HepG2 (cell line): ENCODE results near the gene C9orf85. TPM values are rescaled to one million over a fixed set of nuclear protein-coding genes. Genes with fewer than 3 reads are reported as not detected.

Source experiments
- ATAC-seq: fragments of 200-7000 bp; cut with Tn5 transposase; 3 replicates; pipeline ENCODE4 v1.9.1; 2020; ENCODE audit warnings: mild to moderate bottlenecking, moderate library complexity
- BruUV-seq: library from RNA; stranded (reverse); fragments of 400-500 nt; replicated peaks from 2 replicates; lab custom pipeline; 2021; lab: Mats Ljungman, UMichigan
- CTCF ChIA-PET: fragments of 300-600 bp; formaldehyde crosslinking; extraction: SDS; loops from one replicate; lab custom pipeline; 2021; ENCODE audit warnings: low total read pairs, inconsistent platforms, low intra/inter-chr PET ratio; lab: Yijun Ruan, JAX
- POLR2A ChIA-PET: fragments of 350-600 bp; sonication (Branson Sonifier 250); formaldehyde crosslinking; loops from one replicate; lab custom pipeline; 2020; ENCODE audit warnings: antibody characterized with exemption, inconsistent platforms; lab: Yijun Ruan, JAX
- DNase-seq: peaks from one replicate; pipeline ENCODE4 v3.0.0-alpha.2; 2015; ENCODE audit warnings: low spot score
- FAIRE-seq: peaks from 3 replicates; lab custom pipeline; 2011; peaks lifted over from hg19 to GRCh38; lab: Jason Lieb, UNC
- H2AFZ ChIP-seq: one replicate; pipeline ENCODE4 v1.6.1; 2011; ENCODE audit warnings: low read length, inconsistent platforms
- H3K27ac ChIP-seq: fragments of 300-600 bp; 3 replicates; pipeline ENCODE4 v1.8.0; 2011; ENCODE audit warnings: mixed run types, mild to moderate bottlenecking, mixed read lengths, low read length, inconsistent platforms; ENCODE audit not compliant: insufficient read depth; ENCODE audit errors: extremely low read length
- H3K27me3 ChIP-seq, 2 experiments: fragments of 200-600 bp in 1 of 2; 2 replicates in 1 of 2; 3 replicates in 1 of 2; pipeline versions ENCODE4 v1.6.0 to v1.8.0; 2011; ENCODE audit warnings: low read length in 2 of 2, mild to moderate bottlenecking in 2 of 2, moderate library complexity in 2 of 2, inconsistent platforms in 1 of 2; ENCODE audit not compliant: insufficient read depth in 2 of 2, control insufficient read depth in 1 of 2
- H3K36me3 ChIP-seq, 2 experiments: fragments of 200-600 bp in 1 of 2; replicated peaks in 1 of 2; 2 replicates in 1 of 2; 3 replicates in 1 of 2; pipeline versions ENCODE4 v1.5.1 to v1.8.0; 2011; ENCODE audit warnings: low read length in 2 of 2, inconsistent platforms in 1 of 2; ENCODE audit not compliant: insufficient read depth in 2 of 2, control insufficient read depth in 1 of 2
- H3K4me1 ChIP-seq: 2 replicates; pipeline ENCODE4 v1.5.1; 2012; ENCODE audit warnings: low read length, inconsistent platforms; ENCODE audit not compliant: insufficient read depth
- H3K4me2 ChIP-seq: 2 replicates; pipeline ENCODE4 v1.6.0; 2011; ENCODE audit warnings: low read depth, low read length, inconsistent platforms
- H3K4me3 ChIP-seq, 3 experiments: fragments of 200-600 bp in 1 of 3; sonication (generic), shearing (Covaris generic) in 1 of 3; replicated peaks in 1 of 3; 2 replicates each; pipeline ENCODE4 v1.5.1; 2011 to 2016; ENCODE audit warnings: low read length in 3 of 3, inconsistent platforms in 2 of 3, low read depth in 2 of 3, mild to moderate bottlenecking in 2 of 3, control low read depth in 1 of 3, mixed read lengths in 1 of 3; ENCODE audit not compliant: insufficient read depth in 1 of 3
- H3K79me2 ChIP-seq: one replicate; pipeline ENCODE4 v1.6.1; 2011; ENCODE audit warnings: low read length, inconsistent platforms; ENCODE audit not compliant: insufficient read depth
- H3K9ac ChIP-seq: 2 replicates; pipeline ENCODE4 v1.6.0; 2011; ENCODE audit warnings: mild to moderate bottlenecking, low read depth, low read length, inconsistent platforms; ENCODE audit not compliant: insufficient read depth
- H3K9me3 ChIP-seq: 2 replicates; pipeline ENCODE4 v1.5.1; 2012; ENCODE audit warnings: mild to moderate bottlenecking, low read length
- H4K20me1 ChIP-seq: 2 replicates; pipeline ENCODE4 v1.6.0; 2011; ENCODE audit warnings: inconsistent platforms, mild to moderate bottlenecking, low read length, moderate library complexity; ENCODE audit not compliant: insufficient read depth
- FOXP1 ChIP-seq, 2 experiments: fragments of 450-650 bp in 1 of 2; IDR thresholded peaks; 2 replicates each; pipeline ENCODE4 v1.6.1; 2017 to 2018; ENCODE audit warnings: antibody characterized with exemption in 1 of 2
- GZF1 ChIP-seq: sonication (generic); formaldehyde crosslinking; IDR thresholded peaks from 2 replicates; pipeline ENCODE4 v1.5.1; 2020; ENCODE audit warnings: mild to moderate bottlenecking, missing genetic modification reagents
- THRA ChIP-seq: sonication (generic); formaldehyde crosslinking; IDR thresholded peaks from 2 replicates; pipeline ENCODE4 v1.4.0; 2020; ENCODE audit warnings: missing genetic modification reagents, borderline replicate concordance
- ZNF800 ChIP-seq: sonication (generic); formaldehyde crosslinking; IDR thresholded peaks from 2 replicates; pipeline ENCODE4 v1.4.0; 2020; ENCODE audit warnings: missing genetic modification reagents
- WGBS: methylation state at CpG from one replicate; pipeline ENCODE4 v1.1.6; 2017; ENCODE audit warnings: low lambda C conversion rate; 5-methylcytosine and 5-hydroxymethylcytosine counted together
- in situ Hi-C: cut with HindIII; loops from 2 replicates; pipeline ENCODE4 v1.10.0; 2017; ENCODE audit warnings: low pct_unique_long_range_greater_than_20kb; ENCODE audit not compliant: extremely low pct_ligation_motif_present
- intact Hi-C: fragments of 100-400 bp; cut with micrococcal nuclease; formaldehyde crosslinking; loops from one replicate; pipeline ENCODE4 v1.10.0; 2022; ENCODE audit not compliant: unreplicated experiment
- polyA plus RNA-seq, 8 experiments: library from polyadenylated mRNA; depleted of rRNA in 3 of 8; stranded (reverse) in 7 of 8; unstranded in 1 of 8; fragments of >200 nt; fragmentation: Illumina TruSeq in 4 of 8; extraction: Trizol in 4 of 8; gene quantifications; 2 replicates each; pipeline versions ENCODE4 v1.2.1 to v1.2.3, GENCODE V29; 2011 to 2016; ENCODE audit warnings: low read depth in 4 of 8, missing spikeins in 1 of 8, mixed read lengths in 1 of 8; ENCODE audit not compliant: insufficient read depth in 1 of 8
- total RNA-seq, 5 experiments: library from RNA; depleted of rRNA; stranded (reverse); fragments of >200 nt; fragmentation: Illumina TruSeq; extraction: Trizol; gene quantifications; 2 replicates each; pipeline ENCODE4 v1.2.3, GENCODE V29; 2016; ENCODE audit warnings: low read depth in 1 of 5

Gene C9orf85
- total and polyA plus RNA-seq, 2 of the 13 experiments (the other 11 are each of a cell fraction or from before 2014, with no cell fraction given) = 9.9 to 13.9 TPM

- peaks cover 34% of the 10 kb centered on the region for H3K4me1 ChIP-seq
- H3K79me2 ChIP-seq = peaks cover 26% of the 10 kb centered on the region
- no peak overlapping the region for H3K4me3 ChIP-seq
- H3K4me2 ChIP-seq = no peak overlapping the region
- H2AFZ ChIP-seq = no peak overlapping the region
- no peak for ATAC-seq
- TF ChIP-seq THRA (no peak), ZNF800 (CRISPR knock-in tag) (no peak), GZF1 (CRISPR knock-in tag) (no peak), FOXP1 (IDR thresholded peaks at IDR 0.05) (no peak), FOXP1 (CRISPR knock-in tag; IDR thresholded peaks at IDR 0.05) (no peak)
- TF ChIP-seq, all 625 proteins: peak for 0
- DNase-seq (no peak), FAIRE-seq (no peak)
- no TSS peak for BruUV-seq
- intact Hi-C loops = no loop called here
- 0 out of 5 replicates have a peak, but pooled peaks cover 0 to 3% of the 10 kb centered on the region in 2 experiments for H3K36me3 ChIP-seq
- ChIA-PET CTCF (no interaction called here), POLR2A (interaction anchor here (1.7 kb wide), 1 partner anchor 19 kb away, joined by 5 read pairs; the partner anchor contains the start of genes ABHD17B and C9orf85)
- H4K20me1 ChIP-seq = no peaks in the 10 kb centered on the region
- 92% methylated on average over 2 of the region's 2 CpGs for WGBS
- H3K27ac ChIP-seq = no peak overlapping the region
- in situ Hi-C loops = no loop called here
- no peaks in the 10 kb centered on the region for H3K9me3 ChIP-seq
- H3K27me3 ChIP-seq = no peaks in the 10 kb centered on the region
- H3K9ac ChIP-seq = no peak overlapping the region
Measured at GRCh38 chr9:71929791-71930440, 18.5 kb downstream of the C9orf85 start.
